ENCODE data around the gene ARL8A. TPM values are rescaled to one million over a fixed set of nuclear protein-coding genes. Genes with fewer than 3 reads are reported as not detected.

ARL8A gene
- total RNA-seq, 1 donor from 2014 or later, result 64.6 TPM

- DNase-seq (ENCODE audit: missing footprints), result no peak
- ATAC-seq, result peak; percentile 14
- intact Hi-C loops (cut with DNase I), result loop anchor here (2.0 to 5.0 kb wide), 2 partner anchors 50 to 219 kb away; partner anchors contain the start of gene SHISA4
These were observed 37.9 kb downstream of the ARL8A start for GRCh38 chr1:202106340-202107254.

GRCh38 chr1:202105571-202106339 lies 38.8 kb downstream of the ARL8A start:
- intact Hi-C loops (cut with DNase I), result loop anchor here (2.0 to 5.0 kb wide), 2 partner anchors 49 to 218 kb away; partner anchors contain the start of gene SHISA4
- no peak for DNase-seq (ENCODE audit: missing footprints)
- no peak for ATAC-seq

- intact Hi-C loops (cut with DNase I), result no loop called here
- DNase-seq (ENCODE audit: missing footprints), result no peak
These were observed 40.5 kb downstream of the ARL8A start for GRCh38 chr1:202104073-202104472.

GRCh38 chr1:202101184-202101583 lies 43.4 kb downstream of the ARL8A start:
- intact Hi-C loops (cut with DNase I), result no loop called here
- ATAC-seq (no peak), DNase-seq (ENCODE audit: missing footprints) (no peak)

More at GRCh38 chr1:202104073-202104472, 40.5 kb downstream of the ARL8A start:
- ATAC-seq, result no peak

GRCh38 chr1:202093858-202094257 lies 50.7 kb downstream of the ARL8A start:
- no peak for DNase-seq (ENCODE audit: missing footprints)

GRCh38 chr1:202090994-202091393 lies 53.5 kb downstream of the ARL8A start:
- intact Hi-C loops (cut with DNase I), result no loop called here
- DNase-seq (ENCODE audit: missing footprints), result no peak
- ATAC-seq, result no peak

More at GRCh38 chr1:202093858-202094257, 50.7 kb downstream of the ARL8A start:
- intact Hi-C loops (cut with DNase I), result no loop called here
- no peak for ATAC-seq

GRCh38 chr1:202088206-202088605 lies 56.3 kb downstream of the ARL8A start:
- intact Hi-C loops (cut with DNase I), result no loop called here
- DNase-seq (ENCODE audit: missing footprints), result peak; percentile 9
- ATAC-seq, result no peak

GRCh38 chr1:202086579-202087350 lies 57.8 kb downstream of the ARL8A start:
- DNase-seq (ENCODE audit: missing footprints), result peak; percentile 58

GRCh38 chr1:202085682-202086373 lies 58.7 kb downstream of the ARL8A start:
- intact Hi-C loops (cut with DNase I), result no loop called here
- DNase-seq (ENCODE audit: missing footprints), result peak; percentile 58
- peak; percentile 86 for ATAC-seq

More at GRCh38 chr1:202086579-202087350, 57.8 kb downstream of the ARL8A start:
- intact Hi-C loops (cut with DNase I), result no loop called here
- ATAC-seq, result peak; percentile 53

GRCh38 chr1:202084791-202085681 lies 59.5 kb downstream of the ARL8A start:
- ATAC-seq (peak; percentile 23), DNase-seq (ENCODE audit: missing footprints) (peak; percentile 18)
- intact Hi-C loops (cut with DNase I), result no loop called here

Other genes starting within 250 kb of the ARL8A start
- 10.8 TPM for gene LMOD1, start 198.2 kb downstream of the ARL8A start, total RNA-seq
- gene TIMM17A, start 189.2 kb downstream of the ARL8A start, total RNA-seq, result 83.6 TPM
- gene RNPEP, start 162.1 kb downstream of the ARL8A start, total RNA-seq, result 18.7 TPM
- gene ELF3, start 134.2 kb downstream of the ARL8A start, total RNA-seq, result 0.54 TPM
- gene GPR37L1, start 21.8 kb downstream of the ARL8A start, total RNA-seq, result 0.08 TPM
- gene PTPN7, start 15.9 kb upstream of the ARL8A start, total RNA-seq, result 0.51 TPM
- 4.1 TPM for gene LGR6, start 49.1 kb upstream of the ARL8A start, total RNA-seq
- gene UBE2T, start 197.2 kb upstream of the ARL8A start, total RNA-seq, result 16.0 TPM
- gene PPP1R12B, start 204.0 kb upstream of the ARL8A start, total RNA-seq, result 594 TPM